H1 (cell line): ENCODE data around the gene XIRP1. TPM values are rescaled to one million over a fixed set of nuclear protein-coding genes. Genes with fewer than 3 reads are reported as not detected.

Experiments used
- CBX8 ChIP-seq: fragments of 300-800, 300-1000 bp; sonication (generic); IDR thresholded peaks from 2 replicates; pipeline ENCODE4 v1.7.1; 2016; ENCODE audit warnings: low read depth, low read length, borderline replicate concordance
- CTBP2 ChIP-seq: IDR thresholded peaks from 2 replicates; pipeline ENCODE4 v1.7.0; 2011; ENCODE audit warnings: borderline replicate concordance, mild to moderate bottlenecking, moderate library complexity, mixed read lengths, low read length; ENCODE audit not compliant: insufficient read depth, insufficient read length
- EGR1 ChIP-seq: IDR thresholded peaks from 2 replicates; pipeline ENCODE4 v1.6.1; 2011; ENCODE audit warnings: low read depth, low read length, borderline replicate concordance
- JUND ChIP-seq: IDR thresholded peaks from 2 replicates; pipeline ENCODE4 v1.6.1; 2011; ENCODE audit warnings: mild to moderate bottlenecking, improper control_type of control experiment, low read length
- RFX5 ChIP-seq: IDR thresholded peaks from 2 replicates; pipeline ENCODE4 v1.6.1; 2011; ENCODE audit warnings: low read depth, low read length, improper control_type of control experiment, borderline replicate concordance
- SP2 ChIP-seq: IDR thresholded peaks from 2 replicates; pipeline ENCODE4 v1.6.1; 2012; ENCODE audit warnings: mild to moderate bottlenecking, low read length, inconsistent platforms
- polyA plus RNA-seq, 7 experiments: library from polyadenylated mRNA; depleted of rRNA in 3 of 7; stranded (reverse) in 5 of 7; unstranded in 2 of 7; fragments of >200 nt in 5 of 7; fragments of 200-250 nt in 2 of 7; gene quantifications; 1 replicate in 5 of 7; 2 replicates in 1 of 7; 4 replicates in 1 of 7; pipeline versions ENCODE4 v1.2.1 to v1.2.3, GENCODE V29; 2011 to 2013; ENCODE audit warnings: missing spikeins in 2 of 7, mixed read lengths in 2 of 7
- total RNA-seq: library from RNA; stranded (reverse); fragmentation: NEBNext Ultra II Directional; extraction: Animal tissue kit (Norgen Biotek cat#: 25700); gene quantifications from 2 replicates; pipeline ENCODE4 v1.2.1, GENCODE V29; 2021

XIRP1 gene
- total and polyA plus RNA-seq, 2 of the 8 experiments (the other 6 are each of a cell fraction or from before 2014, with no cell fraction given) = not detected

DNA sequence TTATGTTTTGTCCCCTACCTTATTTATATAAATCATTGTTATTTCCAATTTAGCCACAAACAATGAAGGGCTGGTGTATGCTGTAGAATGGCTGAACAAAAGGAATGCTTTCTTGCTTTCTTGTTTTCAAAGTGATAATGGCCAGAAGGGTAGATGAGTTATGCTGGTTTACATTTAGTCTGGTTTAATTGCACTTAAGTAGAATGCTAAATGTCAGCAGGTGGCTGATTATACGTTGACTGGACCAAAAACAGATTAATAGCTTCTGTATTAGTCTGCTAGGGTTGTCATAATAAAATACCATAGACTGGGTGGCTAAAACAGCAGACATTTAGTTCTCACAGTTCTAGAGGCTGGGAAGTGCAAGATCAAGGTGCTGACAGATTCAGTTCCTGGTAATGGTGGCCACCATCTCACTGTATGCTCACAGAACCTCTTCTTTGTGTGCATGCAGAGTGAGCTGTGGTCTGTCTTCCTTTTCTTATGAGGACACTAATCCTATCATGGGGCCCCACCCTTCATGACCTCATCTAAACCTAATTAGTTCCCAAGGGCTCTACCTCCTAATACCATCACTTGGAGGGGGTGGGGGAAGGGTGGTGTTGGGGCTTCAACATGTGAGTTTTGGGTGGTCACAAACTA lies 17.1 kb upstream of the XIRP1 start (continued):
- TF ChIP-seq CTBP2 (no peak), CBX8 (no peak), EGR1 (no peak), RFX5 (no peak), SP2 (no peak), JUND (no peak)
